Measurements from ENCODE around the gene LGR6.
A peak's percentile ranks its signal among the peaks of the same experiment; 100 is the strongest.

Gene LGR6

DNA sequence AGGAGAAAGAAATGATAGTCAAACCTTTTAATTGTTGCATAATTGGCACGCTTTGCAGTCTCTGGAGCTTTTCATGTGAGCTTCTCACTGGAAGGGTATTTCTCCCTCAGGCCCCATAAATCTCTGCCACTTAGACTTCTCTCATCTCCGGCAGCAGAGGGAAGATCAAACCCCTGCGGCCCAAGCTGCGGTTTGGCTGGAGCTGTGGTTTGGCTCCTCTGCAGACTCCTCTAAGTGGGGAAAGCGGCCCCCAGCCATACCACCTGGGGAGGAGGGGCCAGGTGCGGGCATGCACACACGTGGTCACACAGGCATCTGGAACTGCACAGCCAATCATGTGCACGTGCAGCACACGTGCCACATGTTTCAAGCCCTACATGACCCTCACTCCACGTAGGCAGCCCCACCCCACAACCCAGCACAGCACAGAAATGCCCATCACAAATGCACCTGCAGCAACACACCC, 89.8 kb downstream of the LGR6 start (continued):
- TF ChIP-seq ZNF239 (tag by site-specific recombination; IDR thresholded peaks at IDR 0.05), result no peak
- peak; percentile 19; the same call in 1 of the 2 replicates for TF ChIP-seq ZNF623 (tag by site-specific recombination; IDR thresholded peaks at IDR 0.05)
- TF ChIP-seq SP3 (tag by site-specific recombination; IDR thresholded peaks at IDR 0.05), result no peak
- TF ChIP-seq ZNF792 (tag by site-specific recombination; IDR thresholded peaks at IDR 0.05), result no peak
- no peak for TF ChIP-seq ZNF157 (tag by site-specific recombination; IDR thresholded peaks at IDR 0.05)
- TF ChIP-seq ZNF138 (tag by site-specific recombination; IDR thresholded peaks at IDR 0.05; ENCODE audit: borderline replicate concordance), result no peak
- TF ChIP-seq, protein P1, sequence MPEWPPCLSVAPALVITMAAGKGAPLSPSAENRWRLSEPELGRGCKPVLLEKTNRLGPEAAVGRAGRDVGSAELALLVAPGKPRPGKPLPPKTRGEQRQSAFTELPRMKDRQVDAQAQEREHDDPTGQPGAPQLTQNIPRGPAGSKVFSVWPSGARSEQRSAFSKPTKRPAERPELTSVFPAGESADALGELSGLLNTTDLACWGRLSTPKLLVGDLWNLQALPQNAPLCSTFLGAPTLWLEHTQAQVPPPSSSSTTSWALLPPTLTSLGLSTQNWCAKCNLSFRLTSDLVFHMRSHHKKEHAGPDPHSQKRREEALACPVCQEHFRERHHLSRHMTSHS (tag by site-specific recombination; IDR thresholded peaks at IDR 0.05), result peak; percentile 56; the same call in 1 of the 2 replicates
- no peak for TF ChIP-seq ZNF626 (tag by site-specific recombination; IDR thresholded peaks at IDR 0.05)
- TF ChIP-seq SP7 (tag by site-specific recombination; IDR thresholded peaks at IDR 0.05), result peak; percentile 96
- no peak for TF ChIP-seq ZNF791 (tag by site-specific recombination; IDR thresholded peaks at IDR 0.05)
- TF ChIP-seq ZNF214 (tag by site-specific recombination; IDR thresholded peaks at IDR 0.05; ENCODE audit: borderline replicate concordance), result no peak
- TF ChIP-seq ZNF654 (tag by site-specific recombination; IDR thresholded peaks at IDR 0.05; ENCODE audit: low read depth), result no peak
- TF ChIP-seq ZNF664 (tag by site-specific recombination; IDR thresholded peaks at IDR 0.05), result no peak
- TF ChIP-seq, protein P2, sequence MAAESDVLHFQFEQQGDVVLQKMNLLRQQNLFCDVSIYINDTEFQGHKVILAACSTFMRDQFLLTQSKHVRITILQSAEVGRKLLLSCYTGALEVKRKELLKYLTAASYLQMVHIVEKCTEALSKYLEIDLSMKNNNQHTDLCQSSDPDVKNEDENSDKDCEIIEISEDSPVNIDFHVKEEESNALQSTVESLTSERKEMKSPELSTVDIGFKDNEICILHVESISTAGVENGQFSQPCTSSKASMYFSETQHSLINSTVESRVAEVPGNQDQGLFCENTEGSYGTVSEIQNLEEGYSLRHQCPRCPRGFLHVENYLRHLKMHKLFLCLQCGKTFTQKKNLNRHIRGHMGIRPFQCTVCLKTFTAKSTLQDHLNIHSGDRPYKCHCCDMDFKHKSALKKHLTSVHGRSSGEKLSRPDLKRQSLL (tag by site-specific recombination; IDR thresholded peaks at IDR 0.05), result no peak
- TF ChIP-seq ZNF146 (tag by site-specific recombination; IDR thresholded peaks at IDR 0.05), result no peak
- TF ChIP-seq, protein P3, sequence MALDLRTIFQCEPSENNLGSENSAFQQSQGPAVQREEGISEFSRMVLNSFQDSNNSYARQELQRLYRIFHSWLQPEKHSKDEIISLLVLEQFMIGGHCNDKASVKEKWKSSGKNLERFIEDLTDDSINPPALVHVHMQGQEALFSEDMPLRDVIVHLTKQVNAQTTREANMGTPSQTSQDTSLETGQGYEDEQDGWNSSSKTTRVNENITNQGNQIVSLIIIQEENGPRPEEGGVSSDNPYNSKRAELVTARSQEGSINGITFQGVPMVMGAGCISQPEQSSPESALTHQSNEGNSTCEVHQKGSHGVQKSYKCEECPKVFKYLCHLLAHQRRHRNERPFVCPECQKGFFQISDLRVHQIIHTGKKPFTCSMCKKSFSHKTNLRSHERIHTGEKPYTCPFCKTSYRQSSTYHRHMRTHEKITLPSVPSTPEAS (tag by site-specific recombination; IDR thresholded peaks at IDR 0.05), result no peak; the same call in 1 of the 2 replicates
- peak; percentile 48; the same call in 1 of the 2 replicates for TF ChIP-seq TCF7L2 (IDR thresholded peaks at IDR 0.05; ENCODE audit: borderline replicate concordance, low read depth, low read length)
- TF ChIP-seq, protein P4, sequence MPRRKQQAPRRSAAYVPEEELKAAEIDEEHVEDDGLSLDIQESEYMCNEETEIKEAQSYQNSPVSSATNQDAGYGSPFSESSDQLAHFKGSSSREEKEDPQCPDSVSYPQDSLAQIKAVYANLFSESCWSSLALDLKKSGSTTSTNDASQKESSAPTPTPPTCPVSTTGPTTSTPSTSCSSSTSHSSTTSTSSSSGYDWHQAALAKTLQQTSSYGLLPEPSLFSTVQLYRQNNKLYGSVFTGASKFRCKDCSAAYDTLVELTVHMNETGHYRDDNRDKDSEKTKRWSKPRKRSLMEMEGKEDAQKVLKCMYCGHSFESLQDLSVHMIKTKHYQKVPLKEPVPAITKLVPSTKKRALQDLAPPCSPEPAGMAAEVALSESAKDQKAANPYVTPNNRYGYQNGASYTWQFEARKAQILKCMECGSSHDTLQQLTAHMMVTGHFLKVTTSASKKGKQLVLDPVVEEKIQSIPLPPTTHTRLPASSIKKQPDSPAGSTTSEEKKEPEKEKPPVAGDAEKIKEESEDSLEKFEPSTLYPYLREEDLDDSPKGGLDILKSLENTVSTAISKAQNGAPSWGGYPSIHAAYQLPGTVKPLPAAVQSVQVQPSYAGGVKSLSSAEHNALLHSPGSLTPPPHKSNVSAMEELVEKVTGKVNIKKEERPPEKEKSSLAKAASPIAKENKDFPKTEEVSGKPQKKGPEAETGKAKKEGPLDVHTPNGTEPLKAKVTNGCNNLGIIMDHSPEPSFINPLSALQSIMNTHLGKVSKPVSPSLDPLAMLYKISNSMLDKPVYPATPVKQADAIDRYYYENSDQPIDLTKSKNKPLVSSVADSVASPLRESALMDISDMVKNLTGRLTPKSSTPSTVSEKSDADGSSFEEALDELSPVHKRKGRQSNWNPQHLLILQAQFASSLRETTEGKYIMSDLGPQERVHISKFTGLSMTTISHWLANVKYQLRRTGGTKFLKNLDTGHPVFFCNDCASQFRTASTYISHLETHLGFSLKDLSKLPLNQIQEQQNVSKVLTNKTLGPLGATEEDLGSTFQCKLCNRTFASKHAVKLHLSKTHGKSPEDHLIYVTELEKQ (tag by site-specific recombination; IDR thresholded peaks at IDR 0.05; ENCODE audit: borderline replicate concordance), result peak; percentile 94
- TF ChIP-seq, protein P5, sequence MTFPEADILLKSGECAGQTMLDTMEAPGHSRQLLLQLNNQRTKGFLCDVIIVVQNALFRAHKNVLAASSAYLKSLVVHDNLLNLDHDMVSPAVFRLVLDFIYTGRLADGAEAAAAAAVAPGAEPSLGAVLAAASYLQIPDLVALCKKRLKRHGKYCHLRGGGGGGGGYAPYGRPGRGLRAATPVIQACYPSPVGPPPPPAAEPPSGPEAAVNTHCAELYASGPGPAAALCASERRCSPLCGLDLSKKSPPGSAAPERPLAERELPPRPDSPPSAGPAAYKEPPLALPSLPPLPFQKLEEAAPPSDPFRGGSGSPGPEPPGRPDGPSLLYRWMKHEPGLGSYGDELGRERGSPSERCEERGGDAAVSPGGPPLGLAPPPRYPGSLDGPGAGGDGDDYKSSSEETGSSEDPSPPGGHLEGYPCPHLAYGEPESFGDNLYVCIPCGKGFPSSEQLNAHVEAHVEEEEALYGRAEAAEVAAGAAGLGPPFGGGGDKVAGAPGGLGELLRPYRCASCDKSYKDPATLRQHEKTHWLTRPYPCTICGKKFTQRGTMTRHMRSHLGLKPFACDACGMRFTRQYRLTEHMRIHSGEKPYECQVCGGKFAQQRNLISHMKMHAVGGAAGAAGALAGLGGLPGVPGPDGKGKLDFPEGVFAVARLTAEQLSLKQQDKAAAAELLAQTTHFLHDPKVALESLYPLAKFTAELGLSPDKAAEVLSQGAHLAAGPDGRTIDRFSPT (tag by site-specific recombination; IDR thresholded peaks at IDR 0.05), result no peak
- no peak for TF ChIP-seq ZNF292 (tag by site-specific recombination; IDR thresholded peaks at IDR 0.05; ENCODE audit: borderline replicate concordance, low read depth)
- TF ChIP-seq ZNF23 (tag by site-specific recombination; IDR thresholded peaks at IDR 0.05; ENCODE audit: borderline replicate concordance), result no peak
- TF ChIP-seq, protein P6, sequence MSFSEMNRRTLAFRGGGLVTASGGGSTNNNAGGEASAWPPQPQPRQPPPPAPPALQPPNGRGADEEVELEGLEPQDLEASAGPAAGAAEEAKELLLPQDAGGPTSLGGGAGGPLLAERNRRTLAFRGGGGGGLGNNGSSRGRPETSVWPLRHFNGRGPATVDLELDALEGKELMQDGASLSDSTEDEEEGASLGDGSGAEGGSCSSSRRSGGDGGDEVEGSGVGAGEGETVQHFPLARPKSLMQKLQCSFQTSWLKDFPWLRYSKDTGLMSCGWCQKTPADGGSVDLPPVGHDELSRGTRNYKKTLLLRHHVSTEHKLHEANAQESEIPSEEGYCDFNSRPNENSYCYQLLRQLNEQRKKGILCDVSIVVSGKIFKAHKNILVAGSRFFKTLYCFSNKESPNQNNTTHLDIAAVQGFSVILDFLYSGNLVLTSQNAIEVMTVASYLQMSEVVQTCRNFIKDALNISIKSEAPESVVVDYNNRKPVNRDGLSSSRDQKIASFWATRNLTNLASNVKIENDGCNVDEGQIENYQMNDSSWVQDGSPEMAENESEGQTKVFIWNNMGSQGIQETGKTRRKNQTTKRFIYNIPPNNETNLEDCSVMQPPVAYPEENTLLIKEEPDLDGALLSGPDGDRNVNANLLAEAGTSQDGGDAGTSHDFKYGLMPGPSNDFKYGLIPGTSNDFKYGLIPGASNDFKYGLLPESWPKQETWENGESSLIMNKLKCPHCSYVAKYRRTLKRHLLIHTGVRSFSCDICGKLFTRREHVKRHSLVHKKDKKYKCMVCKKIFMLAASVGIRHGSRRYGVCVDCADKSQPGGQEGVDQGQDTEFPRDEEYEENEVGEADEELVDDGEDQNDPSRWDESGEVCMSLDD (tag by site-specific recombination; IDR thresholded peaks at IDR 0.05), result 0 out of 2 replicates have a peak, but pooled peaks have one; percentile 55
- peak; percentile 38; the same call in 1 of the 2 replicates for TF ChIP-seq ZNF394 (tag by site-specific recombination; IDR thresholded peaks at IDR 0.05; ENCODE audit: borderline replicate concordance)
- TF ChIP-seq ZNF544 (tag by site-specific recombination; IDR thresholded peaks at IDR 0.05), result no peak
- peak; percentile 66 for TF ChIP-seq ZNF596 (tag by site-specific recombination; IDR thresholded peaks at IDR 0.05)
- no peak for TF ChIP-seq ZNF677 (tag by site-specific recombination; IDR thresholded peaks at IDR 0.05)
- no peak; the same call in 1 of the 2 replicates for TF ChIP-seq BCL11A (tag by site-specific recombination; IDR thresholded peaks at IDR 0.05; ENCODE audit: low read depth)
- TF ChIP-seq ZSCAN30 (tag by site-specific recombination; IDR thresholded peaks at IDR 0.05), result peak; percentile 75; the same call in 1 of the 2 replicates
- TF ChIP-seq ZNF266 (tag by site-specific recombination; IDR thresholded peaks at IDR 0.05; ENCODE audit: low read depth), result no peak
